Bronchus fibroblast of lung (primary cell): ENCODE measurements around the gene OPRL1. TPM values are rescaled to one million over a fixed set of nuclear protein-coding genes. Genes with fewer than 3 reads are reported as not detected.

ENCODE experiments used
- total RNA-seq: library from RNA; depleted of rRNA; stranded (reverse); fragments of >200 nt; gene quantifications from 2 replicates; pipeline ENCODE4 v1.2.3, GENCODE V29; 2015

The OPRL1 gene
- 0.67 and 0.74 TPM in 2 replicates for total RNA-seq

GRCh38 chr20:64080013-64080812, at the start of gene OPRL1:
OPRL1 (plus strand) TSS chr20:64080082; CDS start chr20:64092721, 12,639 bp downstream.

GRCh38 chr20:64035933-64036345, 43.9 kb upstream of the OPRL1 start, which contains the start of gene C20orf204:
C20orf204 (plus strand) TSS chr20:64036182; CDS start chr20:64036324, 142 bp downstream.

GRCh38 chr20:64049060-64049877, 30.6 kb upstream of the OPRL1 start, which contains the start of gene SOX18:
SOX18 (minus strand) TSS chr20:64049639; CDS start chr20:64049516, 123 bp downstream.

GRCh38 chr20:64062596-64063388, 17.1 kb upstream of the OPRL1 start, which contains the start of gene TCEA2:
TCEA2 (plus strand) TSS chr20:64063198; CDS start chr20:64063313, 115 bp downstream.

GRCh38 chr20:64079273-64080012, 439 bp upstream of the OPRL1 start, which contains the start of gene RGS19:
RGS19 (minus strand) TSS chr20:64079518; CDS start chr20:64076886, 2,632 bp downstream.

GRCh38 chr20:64083804-64084684, 4.2 kb downstream of the OPRL1 start, which contains the start of gene LKAAEAR1:
LKAAEAR1 (minus strand) TSS chr20:64084398; CDS start chr20:64084219, 179 bp downstream.

GRCh38 chr20:64106981-64107735, 27.3 kb downstream of the OPRL1 start, which contains the start of gene NPBWR2:
NPBWR2 (minus strand) TSS chr20:64107565; CDS start chr20:64106831, 734 bp downstream.

Other genes starting within 250 kb of the OPRL1 start
- gene ZBTB46, start 248.8 kb upstream of the OPRL1 start, total RNA-seq, result 1.2 and 1.5 TPM in 2 replicates
- gene ABHD16B, start 218.6 kb upstream of the OPRL1 start, total RNA-seq, result not detected in 2 replicates
- gene TPD52L2, start 214.8 kb upstream of the OPRL1 start, total RNA-seq, result 124 and 128 TPM in 2 replicates
- 23.8 and 27.4 TPM in 2 replicates for gene DNAJC5, start 185.0 kb upstream of the OPRL1 start, total RNA-seq
- 26.7 and 27.6 TPM in 2 replicates for gene UCKL1, start 123.7 kb upstream of the OPRL1 start, total RNA-seq
- gene ZNF512B, start 110.2 kb upstream of the OPRL1 start, total RNA-seq, result 7.7 and 8.2 TPM in 2 replicates
- gene SAMD10, start 100.4 kb upstream of the OPRL1 start, total RNA-seq, result 2.2 and 4.5 TPM in 2 replicates
- 37.2 and 39.0 TPM in 2 replicates for gene PRPF6, start 99.0 kb upstream of the OPRL1 start, total RNA-seq
- gene C20orf204, start 43.9 kb upstream of the OPRL1 start, total RNA-seq, result 0.15 TPM in 1 of 2 replicates, not detected in the other
- gene SOX18, start 30.4 kb upstream of the OPRL1 start, total RNA-seq, result 0.17 TPM in 1 of 2 replicates, not detected in the other
- 15.8 and 18.4 TPM in 2 replicates for gene TCEA2, start 16.9 kb upstream of the OPRL1 start, total RNA-seq
- gene RGS19, start 564 bp upstream of the OPRL1 start, total RNA-seq, result 10.4 and 10.7 TPM in 2 replicates
- 0.84 TPM in 1 of 2 replicates, not detected in the other for gene LKAAEAR1, start 4.3 kb downstream of the OPRL1 start, total RNA-seq
- not detected in 2 replicates for gene NPBWR2, start 27.5 kb downstream of the OPRL1 start, total RNA-seq
- gene MYT1, start 84.4 kb downstream of the OPRL1 start, total RNA-seq, result not detected in 2 replicates
- gene PCMTD2, start 175.7 kb downstream of the OPRL1 start, total RNA-seq, result 25.7 and 33.0 TPM in 2 replicates